ENCODE measurements around the gene CDA.
A peak's percentile ranks its signal among the peaks of the same experiment; 100 is the strongest.

CDA gene

DNA sequence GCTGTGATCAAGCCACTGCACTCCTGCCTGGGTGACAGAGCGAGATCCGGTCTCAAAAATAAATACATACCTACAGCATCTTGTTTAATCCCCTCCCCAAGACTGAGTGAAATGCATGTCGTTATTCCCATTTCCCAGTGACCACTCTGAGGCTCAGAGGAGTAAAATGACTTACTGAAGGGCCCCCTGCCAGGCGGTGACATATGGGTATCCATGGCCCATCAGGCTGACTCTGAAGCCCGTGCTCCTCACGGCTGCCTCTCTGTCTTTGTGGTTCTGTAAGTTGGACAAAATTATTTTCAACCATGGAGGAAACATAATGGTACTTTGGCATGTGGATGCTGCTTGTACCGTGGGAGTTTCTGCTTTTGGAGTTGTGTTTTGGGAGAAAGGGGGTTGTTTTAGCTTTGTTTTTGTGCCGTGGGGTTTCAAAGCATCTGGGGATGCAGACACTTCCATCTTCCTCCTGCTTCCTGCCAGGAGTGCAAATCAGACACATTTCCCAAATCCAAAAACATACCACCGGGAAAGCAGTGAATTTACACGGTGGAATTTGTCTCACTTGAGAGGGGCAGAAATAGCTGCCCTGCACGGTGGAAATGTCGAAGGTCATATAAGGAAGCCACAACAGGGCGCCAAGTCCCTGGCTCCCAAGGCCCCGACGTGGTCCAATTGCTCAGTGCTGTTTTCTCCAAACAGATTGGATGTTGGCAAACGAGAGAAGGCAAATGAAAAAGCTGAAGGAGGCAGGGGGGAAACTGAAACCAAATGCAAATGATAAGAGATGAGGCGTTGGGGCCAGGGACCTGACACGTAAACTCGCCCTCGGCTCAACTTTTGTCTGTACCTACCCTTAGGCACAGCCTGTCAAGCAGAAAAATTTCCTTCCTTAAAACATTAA is 27.3 kb downstream of the CDA start:
- DNase-seq (ENCODE audit: low read depth in 2 of 3, low spot score in 1 of 3): no peak

DNA sequence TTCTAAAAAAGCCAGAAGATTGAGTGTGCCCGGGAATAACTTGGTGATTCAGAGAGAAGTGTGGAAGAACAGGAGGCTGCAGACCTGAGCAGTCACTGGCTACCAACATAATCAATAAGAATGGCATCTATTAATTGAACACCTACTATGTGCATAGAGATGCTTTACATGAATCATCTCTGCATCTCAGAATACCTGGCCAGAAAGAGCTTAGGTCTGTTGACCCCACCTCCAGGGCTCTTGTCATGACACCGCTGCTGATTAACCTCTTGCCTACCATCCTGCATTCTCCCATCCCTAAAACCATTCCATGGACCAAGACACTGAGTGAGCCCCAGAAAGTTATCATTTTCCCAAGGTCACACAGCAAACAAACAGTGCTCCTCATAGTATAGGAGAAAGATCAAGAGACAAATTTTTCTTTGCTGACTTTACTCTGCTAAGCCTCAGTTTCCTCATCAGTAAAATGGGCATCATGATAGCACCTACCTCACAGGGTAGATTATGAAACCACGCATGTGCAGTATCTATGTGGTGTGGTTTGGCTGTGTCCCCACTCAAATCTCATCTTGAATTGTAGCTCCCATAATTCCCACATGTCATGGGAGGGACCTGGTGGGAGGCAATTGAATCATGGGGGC is 28.1 kb downstream of the CDA start:
- DNase-seq (ENCODE audit: low read depth in 2 of 3, low spot score in 1 of 3): no peak

GRCh38 chr1:20618550-20618949 is 29.7 kb downstream of the CDA start:
- DNase-seq (ENCODE audit: low read depth in 2 of 3, low spot score in 1 of 3): no peak

DNA sequence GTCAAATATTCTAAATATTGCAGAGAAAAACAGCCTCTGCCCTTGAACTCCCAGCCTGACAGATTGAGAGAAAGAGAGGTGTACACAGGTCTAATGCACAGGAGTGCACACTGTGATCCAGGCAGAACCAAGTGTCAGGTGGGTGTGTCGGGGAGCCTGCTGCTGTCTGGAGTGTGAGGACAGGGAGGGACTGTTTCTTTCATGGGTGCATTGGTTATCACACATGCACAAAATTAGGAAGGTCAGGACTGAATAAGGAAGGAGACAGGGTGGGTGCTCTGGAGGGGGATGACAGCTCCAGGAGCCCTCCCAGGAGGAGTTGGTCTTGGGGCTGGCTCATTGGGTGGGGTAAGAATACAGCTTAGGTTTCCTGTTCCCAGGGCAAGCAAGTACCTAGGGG is 31.1 kb downstream of the CDA start:
- DNase-seq (ENCODE audit: low read depth in 2 of 3, low spot score in 1 of 3): no peak

DNA sequence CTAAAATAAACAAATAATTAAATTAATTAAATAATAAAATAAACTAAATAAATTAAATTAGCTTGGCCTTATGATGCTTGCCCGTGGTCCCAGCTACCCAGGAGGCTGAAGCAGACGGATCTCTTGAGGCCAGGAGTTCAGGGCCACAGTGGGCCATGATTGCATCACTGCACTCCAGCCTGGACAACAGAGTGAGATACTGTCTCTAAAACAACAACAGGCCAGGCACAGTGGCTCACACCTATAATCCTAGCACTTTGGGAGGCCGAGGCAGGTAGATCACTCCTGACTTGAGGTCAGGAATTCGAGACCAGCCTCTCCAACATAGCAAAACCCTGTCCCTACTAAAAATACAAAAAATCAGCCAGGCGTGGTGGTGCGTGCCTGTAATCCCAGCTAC is 32.1 kb downstream of the CDA start:
- no peak for DNase-seq (ENCODE audit: low read depth in 2 of 3, low spot score in 1 of 3)

GRCh38 chr1:20624709-20625108 is 35.8 kb downstream of the CDA start:
- DNase-seq (ENCODE audit: low read depth in 2 of 3, low spot score in 1 of 3): no peak

DNA sequence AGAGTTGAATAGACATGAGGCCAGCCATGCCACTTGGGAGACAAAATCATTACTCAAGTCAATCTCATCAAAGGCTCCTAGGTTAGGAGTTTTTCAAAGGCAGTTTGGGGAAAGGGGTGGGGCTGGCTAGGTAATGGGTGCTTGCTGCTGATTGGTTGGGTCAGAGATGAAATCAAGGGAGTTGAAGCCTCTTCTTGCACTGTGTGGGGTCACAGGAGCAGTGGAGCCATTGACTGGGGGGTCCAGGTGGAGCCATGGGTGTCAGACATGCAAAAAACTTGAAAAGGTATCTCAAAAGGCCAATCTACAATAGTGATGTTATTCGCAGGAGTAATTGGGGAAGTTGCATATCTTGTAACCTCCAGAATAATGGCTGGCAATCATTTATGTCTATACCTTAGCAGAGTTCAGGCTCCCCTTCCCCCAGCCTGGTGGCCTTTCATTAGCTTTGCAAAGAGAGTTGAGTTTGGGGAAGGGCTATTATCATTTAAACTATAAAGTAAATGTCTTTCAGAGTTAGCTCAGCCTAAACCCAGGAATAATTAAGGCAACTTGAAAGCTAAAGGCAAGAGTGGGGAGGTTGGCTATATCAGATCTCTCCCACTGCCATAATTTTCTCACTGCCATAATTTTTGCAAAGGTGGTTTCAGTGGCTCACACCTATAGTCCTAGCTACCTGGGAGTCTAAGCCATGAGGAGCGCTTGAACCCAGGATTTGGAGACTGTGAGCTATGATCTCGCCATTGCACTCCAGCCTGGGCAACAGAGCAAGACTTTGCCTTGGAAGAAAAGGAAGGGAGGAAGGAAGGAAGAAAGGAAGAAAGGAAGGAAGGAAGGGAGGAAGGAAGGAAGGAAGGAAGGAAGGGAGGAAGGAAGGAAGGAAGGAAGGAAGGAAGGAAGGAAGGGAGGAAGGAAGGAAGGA is 36.5 kb downstream of the CDA start:
- DNase-seq (ENCODE audit: low read depth in 2 of 3, low spot score in 1 of 3): no peak

DNA sequence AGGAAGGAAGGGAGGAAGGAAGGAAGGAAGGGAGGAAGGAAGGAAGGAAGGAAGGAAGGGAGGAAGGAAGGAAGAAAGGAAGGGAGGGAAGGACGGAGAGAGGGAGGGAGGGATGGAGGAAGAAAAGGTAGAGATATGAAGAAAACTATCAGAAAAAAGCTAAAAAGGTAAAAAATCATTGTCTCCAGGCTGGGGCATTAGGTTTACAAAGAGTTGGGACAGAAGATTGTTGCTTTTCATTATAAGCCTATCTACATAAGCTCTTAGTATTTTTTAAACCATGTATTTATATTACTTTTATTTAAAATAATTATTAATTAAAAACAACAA is 37.2 kb downstream of the CDA start:
- no peak for DNase-seq (ENCODE audit: low read depth in 2 of 3, low spot score in 1 of 3)

DNA sequence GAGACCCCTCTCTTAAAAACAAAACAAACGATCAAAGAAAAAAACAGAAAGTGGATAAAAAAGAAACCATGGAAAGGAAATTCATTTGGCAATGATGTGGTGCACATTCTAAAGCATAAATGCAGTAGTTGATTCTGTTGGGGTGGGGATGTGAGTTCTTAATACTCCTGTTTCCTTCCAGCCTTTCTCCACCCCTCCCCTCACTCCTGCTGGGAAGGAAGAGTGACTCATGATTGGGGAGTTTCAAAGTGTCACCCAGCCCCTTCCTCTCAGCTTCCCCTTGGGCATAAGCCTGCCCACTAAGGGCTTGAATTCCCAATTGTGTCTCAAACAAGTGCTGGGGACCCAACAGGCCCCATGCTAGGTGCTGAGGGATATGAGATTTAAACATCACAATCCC is 37.6 kb downstream of the CDA start:
- no peak for DNase-seq (ENCODE audit: low read depth in 2 of 3, low spot score in 1 of 3)

DNA sequence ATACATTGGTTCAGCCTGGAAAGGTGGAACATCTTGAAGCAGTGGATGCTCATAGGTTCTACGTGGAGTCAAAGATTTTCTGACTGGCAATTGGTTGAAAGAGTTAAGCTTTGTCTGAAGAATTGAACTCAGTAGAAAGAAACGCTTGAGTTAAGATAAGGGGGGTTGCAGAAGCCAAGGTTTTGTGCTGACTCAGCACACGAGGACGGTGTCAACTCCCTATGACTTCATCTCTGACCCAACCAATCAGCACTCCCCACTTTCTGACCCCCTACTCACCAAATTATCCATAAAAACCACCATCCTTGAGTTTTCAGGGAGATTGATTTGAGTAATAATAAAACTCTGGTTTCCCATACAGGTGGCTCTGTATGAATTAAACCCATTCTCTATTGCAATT is 41.8 kb downstream of the CDA start:
- DNase-seq (ENCODE audit: low read depth in 2 of 3, low spot score in 1 of 3): no peak

- no peak for DNase-seq (ENCODE audit: low read depth in 2 of 3, low spot score in 1 of 3)
Observed at GRCh38 chr1:20632386-20632785, 43.5 kb downstream of the CDA start.

DNA sequence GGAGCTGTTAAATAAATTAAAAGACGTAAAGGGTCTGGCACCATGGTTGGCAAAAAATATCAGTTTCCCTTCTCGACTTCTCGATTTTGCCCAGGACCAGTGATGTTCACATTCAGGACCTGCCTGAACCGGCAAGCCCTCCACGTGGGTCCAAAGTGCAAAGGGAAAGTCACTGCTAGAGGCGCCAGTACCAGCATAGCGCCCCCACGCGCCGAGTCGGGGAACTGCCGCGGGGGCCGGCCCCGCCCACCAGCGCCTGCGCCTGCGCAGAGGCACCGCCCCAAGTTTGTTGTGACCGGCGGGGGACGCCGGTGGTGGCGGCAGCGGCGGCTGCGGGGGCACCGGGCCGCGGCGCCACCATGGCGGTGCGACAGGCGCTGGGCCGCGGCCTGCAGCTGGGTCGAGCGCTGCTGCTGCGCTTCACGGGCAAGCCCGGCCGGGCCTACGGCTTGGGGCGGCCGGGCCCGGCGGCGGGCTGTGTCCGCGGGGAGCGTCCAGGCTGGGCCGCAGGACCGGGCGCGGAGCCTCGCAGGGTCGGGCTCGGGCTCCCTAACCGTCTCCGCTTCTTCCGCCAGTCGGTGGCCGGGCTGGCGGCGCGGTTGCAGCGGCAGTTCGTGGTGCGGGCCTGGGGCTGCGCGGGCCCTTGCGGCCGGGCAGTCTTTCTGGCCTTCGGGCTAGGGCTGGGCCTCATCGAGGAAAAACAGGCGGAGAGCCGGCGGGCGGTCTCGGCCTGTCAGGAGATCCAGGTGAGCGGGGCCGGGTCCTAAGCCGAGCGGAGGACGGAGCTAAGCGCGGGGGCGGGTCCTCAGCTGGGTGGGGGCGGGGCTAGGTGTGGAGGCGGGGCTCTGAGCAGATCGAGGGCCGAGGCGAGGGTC is 44.5 kb downstream of the CDA start, which contains the start of gene PINK1:
Gene PINK1 (plus strand): TSS at position 269 of the 875 bp plus-strand sequence. CDS start 91 bp downstream, at position 360.
- DNase-seq (ENCODE audit: low read depth in 2 of 3, low spot score in 1 of 3): peak; percentile 72 to 94 (median 80)

DNA sequence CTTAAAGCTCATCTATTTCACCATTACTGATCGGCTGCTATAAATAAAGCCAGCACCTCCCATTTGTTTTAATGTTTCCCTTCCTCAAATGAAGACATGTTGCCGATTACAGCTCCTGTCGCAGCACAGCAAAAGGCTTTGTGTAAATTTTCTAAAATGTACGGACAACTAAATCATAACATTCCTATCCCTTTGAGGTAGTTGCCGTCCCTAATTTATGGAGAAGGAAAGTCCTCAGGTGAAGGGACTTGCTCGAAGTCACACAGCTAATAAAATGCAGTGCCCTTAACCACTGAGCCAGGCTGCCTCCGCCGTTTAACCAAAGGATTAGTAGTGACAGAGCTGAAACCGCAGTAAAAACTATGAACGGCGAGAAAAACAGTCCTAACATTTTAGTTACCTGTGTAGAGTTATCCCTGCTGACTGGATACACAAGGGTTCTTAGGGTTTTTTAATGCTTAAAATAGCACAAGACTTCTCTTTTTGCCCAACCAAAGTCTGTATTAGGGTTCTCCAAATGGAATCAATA is 45.2 kb downstream of the CDA start:
- peak in 1 of 3 donors; percentile 12 for DNase-seq (ENCODE audit: low read depth in 2 of 3, low spot score in 1 of 3)

GRCh38 chr1:20634594-20635084 is 45.7 kb downstream of the CDA start:
- peak in 1 of 3 donors; percentile 8 for DNase-seq (ENCODE audit: low read depth in 2 of 3, low spot score in 1 of 3)

DNA sequence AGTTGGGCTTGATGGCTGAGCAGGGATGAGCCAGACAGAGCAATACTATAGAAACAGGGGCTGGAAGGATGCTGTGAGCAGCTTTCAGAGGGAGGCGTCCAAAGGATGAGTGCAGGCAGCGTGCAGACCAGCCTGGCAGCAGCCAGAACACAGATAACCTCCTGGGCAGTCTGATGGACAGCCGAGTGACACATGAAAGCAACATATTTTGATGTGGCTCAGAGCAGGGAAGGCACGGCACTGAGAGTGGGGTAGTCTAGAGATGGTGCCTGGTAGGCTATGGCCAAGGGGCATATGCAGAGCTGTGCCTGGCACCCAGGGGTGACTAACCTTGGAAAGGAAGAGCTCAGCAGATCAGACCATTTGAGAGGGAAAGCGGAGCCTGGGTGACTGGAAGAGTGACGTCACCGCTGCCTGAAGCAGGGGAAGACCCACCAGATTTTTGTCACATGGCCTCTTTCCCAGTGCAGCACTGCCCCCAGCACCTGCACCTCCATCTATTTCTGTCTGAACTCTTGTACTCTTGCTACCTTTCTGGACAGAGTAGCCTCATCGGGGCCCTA is 48.0 kb downstream of the CDA start:
- no peak for DNase-seq (ENCODE audit: low read depth in 2 of 3, low spot score in 1 of 3)

- peak in 2 of 3 donors; percentile 35 to 63 for DNase-seq (ENCODE audit: low read depth in 2 of 3, low spot score in 1 of 3)
Observed at GRCh38 chr1:20640183-20640597, 51.3 kb downstream of the CDA start.

DNA sequence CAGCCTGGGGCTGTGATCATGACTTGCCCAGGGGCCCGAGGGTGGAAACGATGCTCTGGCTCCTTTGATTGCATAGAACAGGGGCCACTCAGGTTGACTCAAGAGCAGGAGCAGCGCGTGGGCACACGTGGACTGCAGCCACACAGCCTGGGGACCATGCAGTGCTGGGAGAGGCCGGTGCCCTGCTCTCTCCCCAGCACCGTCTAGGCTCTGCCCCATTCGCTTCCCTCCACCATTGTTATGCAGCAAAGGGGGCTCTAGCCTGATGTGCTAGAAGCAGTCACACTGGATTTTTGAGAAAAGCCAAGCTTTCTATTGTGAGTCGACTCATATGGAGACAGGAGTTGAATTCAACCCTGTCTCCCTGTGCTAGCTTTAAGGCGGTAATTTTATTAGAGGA is 53.1 kb downstream of the CDA start:
- no peak for DNase-seq (ENCODE audit: low read depth in 2 of 3, low spot score in 1 of 3)

- no peak for DNase-seq (ENCODE audit: low read depth in 2 of 3, low spot score in 1 of 3)
Observed at GRCh38 chr1:20643080-20643479, 54.2 kb downstream of the CDA start.

DNA sequence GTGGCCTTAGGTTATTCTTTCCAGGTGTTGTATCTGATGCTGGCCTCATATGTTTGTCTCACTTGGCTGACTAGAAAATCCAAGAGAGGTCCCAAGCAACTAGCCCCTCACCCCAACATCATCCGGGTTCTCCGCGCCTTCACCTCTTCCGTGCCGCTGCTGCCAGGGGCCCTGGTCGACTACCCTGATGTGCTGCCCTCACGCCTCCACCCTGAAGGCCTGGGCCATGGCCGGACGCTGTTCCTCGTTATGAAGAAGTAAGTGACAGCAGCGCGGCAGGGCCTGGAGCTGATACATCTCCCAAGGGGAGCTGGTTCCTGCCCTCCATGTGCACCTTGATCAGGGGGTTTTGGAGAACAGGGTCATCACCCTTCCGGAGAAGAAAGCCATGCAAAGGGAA is 55.5 kb downstream of the CDA start:
- no peak for DNase-seq (ENCODE audit: low read depth in 2 of 3, low spot score in 1 of 3)

DNA sequence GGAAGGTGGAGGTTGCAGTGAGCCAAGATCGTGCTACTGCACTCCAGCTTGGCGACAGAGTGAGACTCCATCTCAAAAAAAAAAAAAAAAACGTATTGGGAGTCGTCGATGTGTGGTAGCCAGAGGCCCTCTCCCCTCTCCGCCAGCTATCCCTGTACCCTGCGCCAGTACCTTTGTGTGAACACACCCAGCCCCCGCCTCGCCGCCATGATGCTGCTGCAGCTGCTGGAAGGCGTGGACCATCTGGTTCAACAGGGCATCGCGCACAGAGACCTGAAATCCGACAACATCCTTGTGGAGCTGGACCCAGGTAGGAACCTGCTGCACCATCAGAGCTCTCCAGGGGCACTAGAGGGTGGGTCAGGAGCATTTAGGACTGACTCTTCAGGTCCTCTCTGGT is 56.5 kb downstream of the CDA start:
- DNase-seq (ENCODE audit: low read depth in 2 of 3, low spot score in 1 of 3): no peak
